Left ventricle myocardium inferior (tissue), 1 donor: ENCODE results near the gene CCR5. TPM values are rescaled to one million over a fixed set of nuclear protein-coding genes. Genes with fewer than 3 reads are reported as not detected.

Experiments
- DNase-seq: peaks from one replicate; pipeline ENCODE4 v3.0.0-alpha.2; 2020
- H3K27ac ChIP-seq: fragments of 200-600 bp; replicated peaks from 2 replicates; pipeline ENCODE4 v1.8.0; 2021
- H3K27me3 ChIP-seq: fragments of 200-600 bp; 2 replicates; pipeline ENCODE4 v1.8.0; 2021; ENCODE audit warnings: low read depth
- H3K36me3 ChIP-seq: fragments of 200-600 bp; 2 replicates; pipeline ENCODE4 v1.8.0; 2021
- H3K4me1 ChIP-seq: fragments of 200-600 bp; 2 replicates; pipeline ENCODE4 v1.8.0; 2021
- H3K4me3 ChIP-seq: fragments of 200-600 bp; 2 replicates; pipeline ENCODE4 v1.8.0; 2021; ENCODE audit warnings: mild to moderate bottlenecking, moderate library complexity
- H3K9me3 ChIP-seq: fragments of 200-600 bp; replicated peaks from 2 replicates; pipeline ENCODE4 v1.8.0; 2021
- CTCF ChIP-seq: fragments of 200-600 bp; IDR thresholded peaks from 2 replicates; pipeline ENCODE4 v1.8.0; 2021; ENCODE audit warnings: antibody characterized with exemption, mild to moderate bottlenecking, borderline replicate concordance
- intact Hi-C: fragments of 100-400 bp; cut with micrococcal nuclease; formaldehyde crosslinking; loops from one replicate; pipeline ENCODE4 v1.11.0; 2022
- total RNA-seq: library from RNA; stranded (reverse); fragmentation: NEBNext Ultra II Directional; extraction: Animal tissue kit (Norgen Biotek cat#: 25700); gene quantifications from one replicate; pipeline ENCODE4 v1.2.1, GENCODE V29; 2021
- donor health status: DM: no; HTN: yes; CAD: no; lungs with severe emphysema.

The CCR5 gene
- total RNA-seq, 1 donor from 2014 or later: 0.22 TPM

- peaks cover 19% of the 10 kb centered on the region for H3K4me1 ChIP-seq
- intact Hi-C loops: no loop called here
- no peak overlapping the region for H3K4me3 ChIP-seq
- no peaks in the 10 kb centered on the region for H3K9me3 ChIP-seq
- H3K27ac ChIP-seq: no peak overlapping the region
- peak; percentile 46 for DNase-seq
- TF ChIP-seq CTCF: peak; percentile 70
- H3K36me3 ChIP-seq: no peaks in the 10 kb centered on the region
- peaks cover 14% of the 10 kb centered on the region for H3K27me3 ChIP-seq
These were observed 7.7 kb downstream of the CCR5 start for GRCh38 chr3:46378426-46378942.

- TF ChIP-seq CTCF: no peak
- intact Hi-C loops: no loop called here
- no peaks in the 10 kb centered on the region for H3K27me3 ChIP-seq
- H3K4me3 ChIP-seq: no peak overlapping the region
- H3K27ac ChIP-seq: no peak overlapping the region
- peaks cover 19% of the 10 kb centered on the region for H3K4me1 ChIP-seq
- H3K36me3 ChIP-seq: no peaks in the 10 kb centered on the region
- H3K9me3 ChIP-seq: no peaks in the 10 kb centered on the region
- DNase-seq: no peak
These were observed 9.9 kb downstream of the CCR5 start for GRCh38 chr3:46380471-46381221.

- no peaks in the 10 kb centered on the region for H3K27me3 ChIP-seq
- H3K36me3 ChIP-seq: no peaks in the 10 kb centered on the region
- no peak overlapping the region for H3K27ac ChIP-seq
- TF ChIP-seq CTCF: no peak
- no peak overlapping the region for H3K4me3 ChIP-seq
- peaks cover 19% of the 10 kb centered on the region for H3K4me1 ChIP-seq
- no peak for DNase-seq
- intact Hi-C loops: no loop called here
- no peaks in the 10 kb centered on the region for H3K9me3 ChIP-seq
These were observed 10.9 kb downstream of the CCR5 start for GRCh38 chr3:46381625-46382024.

- Histone ChIP-seq H3K36me3 (no peaks in the 10 kb centered on the region), H3K4me1 (peaks cover 19% of the 10 kb centered on the region), H3K9me3 (no peaks in the 10 kb centered on the region), H3K27ac (no peak overlapping the region), H3K4me3 (no peak overlapping the region), H3K27me3 (no peaks in the 10 kb centered on the region)
- no peak for DNase-seq
- intact Hi-C loops: no loop called here
- TF ChIP-seq CTCF: no peak
These were observed 12.6 kb downstream of the CCR5 start for GRCh38 chr3:46383211-46383950.

GRCh38 chr3:46383951-46384330 is 13.2 kb downstream of the CCR5 start:
- no peak overlapping the region for H3K4me3 ChIP-seq
- H3K36me3 ChIP-seq: no peaks in the 10 kb centered on the region
- DNase-seq: no peak
- TF ChIP-seq CTCF: no peak
- H3K27ac ChIP-seq: no peak overlapping the region
- H3K27me3 ChIP-seq: no peaks in the 10 kb centered on the region
- intact Hi-C loops: no loop called here
- H3K9me3 ChIP-seq: no peaks in the 10 kb centered on the region
- H3K4me1 ChIP-seq: peaks cover 19% of the 10 kb centered on the region
